IMR-90 (cell line): ENCODE measurements around the gene COX6B1.

ENCODE experiments used
- BHLHE40 ChIP-seq: fragments of 150-350 bp; IDR thresholded peaks from 2 replicates; pipeline ENCODE4 v1.6.1; 2016; ENCODE audit warnings: mild to moderate bottlenecking, low read depth, low read length
- CEBPB ChIP-seq: IDR thresholded peaks from 2 replicates; pipeline ENCODE4 v1.6.1; 2012; ENCODE audit warnings: low read depth, low read length, improper control_type of control experiment
- CHD1 ChIP-seq: IDR thresholded peaks from 2 replicates; pipeline ENCODE4 v1.6.1; 2012; ENCODE audit warnings: low read depth, low read length, improper control_type of control experiment
- FOS ChIP-seq: fragments of 150-350 bp; IDR thresholded peaks from 2 replicates; pipeline ENCODE4 v1.6.1; 2016; ENCODE audit warnings: low read depth, low read length
- MAFK ChIP-seq: IDR thresholded peaks from 2 replicates; pipeline ENCODE4 v1.6.1; 2012; ENCODE audit warnings: low read depth, low read length, improper control_type of control experiment
- MAZ ChIP-seq: IDR thresholded peaks from 2 replicates; pipeline ENCODE4 v1.6.1; 2012; ENCODE audit warnings: low read depth, mild to moderate bottlenecking, low read length, improper control_type of control experiment, moderate library complexity, borderline replicate concordance
- MXI1 ChIP-seq: IDR thresholded peaks from 2 replicates; pipeline ENCODE4 v1.6.1; 2012; ENCODE audit warnings: low read depth, mild to moderate bottlenecking, low read length, moderate library complexity, borderline replicate concordance
- POLR2A ChIP-seq: IDR thresholded peaks from 2 replicates; pipeline ENCODE4 v1.6.1; 2012; ENCODE audit warnings: mild to moderate bottlenecking, low read depth, low read length
- RAD21 ChIP-seq: IDR thresholded peaks from 2 replicates; pipeline ENCODE4 v1.6.1; 2012; ENCODE audit warnings: low read length, improper control_type of control experiment
- RCOR1 ChIP-seq: IDR thresholded peaks from 2 replicates; pipeline ENCODE4 v1.6.1; 2012; ENCODE audit warnings: mild to moderate bottlenecking, low read length, improper control_type of control experiment; ENCODE audit not compliant: insufficient replicate concordance
- RFX5 ChIP-seq: IDR thresholded peaks from 2 replicates; pipeline ENCODE4 v1.8.0; 2012; ENCODE audit warnings: low read depth, mild to moderate bottlenecking, low read length, moderate library complexity
- SMC3 ChIP-seq: fragments of 150-350 bp; IDR thresholded peaks from 2 replicates; pipeline ENCODE4 v1.6.1; 2016; ENCODE audit warnings: low read depth, mild to moderate bottlenecking, antibody characterized with exemption, low read length, moderate library complexity
- USF2 ChIP-seq: fragments of 150-350 bp; IDR thresholded peaks from 2 replicates; pipeline ENCODE4 v1.6.1; 2017; ENCODE audit warnings: mild to moderate bottlenecking, antibody characterized with exemption, low read length, low read depth
- TF ChIP-seq, protein P1 (sequence below): conservative IDR thresholded peaks from 2 replicates; pipeline ENCODE4 v1.5.1; 2012; ENCODE audit warnings: mild to moderate bottlenecking, low read depth, low read length, improper control_type of control experiment

- TF ChIP-seq POLR2A, result no peak
- no peak for TF ChIP-seq MAFK
- TF ChIP-seq, protein P1, sequence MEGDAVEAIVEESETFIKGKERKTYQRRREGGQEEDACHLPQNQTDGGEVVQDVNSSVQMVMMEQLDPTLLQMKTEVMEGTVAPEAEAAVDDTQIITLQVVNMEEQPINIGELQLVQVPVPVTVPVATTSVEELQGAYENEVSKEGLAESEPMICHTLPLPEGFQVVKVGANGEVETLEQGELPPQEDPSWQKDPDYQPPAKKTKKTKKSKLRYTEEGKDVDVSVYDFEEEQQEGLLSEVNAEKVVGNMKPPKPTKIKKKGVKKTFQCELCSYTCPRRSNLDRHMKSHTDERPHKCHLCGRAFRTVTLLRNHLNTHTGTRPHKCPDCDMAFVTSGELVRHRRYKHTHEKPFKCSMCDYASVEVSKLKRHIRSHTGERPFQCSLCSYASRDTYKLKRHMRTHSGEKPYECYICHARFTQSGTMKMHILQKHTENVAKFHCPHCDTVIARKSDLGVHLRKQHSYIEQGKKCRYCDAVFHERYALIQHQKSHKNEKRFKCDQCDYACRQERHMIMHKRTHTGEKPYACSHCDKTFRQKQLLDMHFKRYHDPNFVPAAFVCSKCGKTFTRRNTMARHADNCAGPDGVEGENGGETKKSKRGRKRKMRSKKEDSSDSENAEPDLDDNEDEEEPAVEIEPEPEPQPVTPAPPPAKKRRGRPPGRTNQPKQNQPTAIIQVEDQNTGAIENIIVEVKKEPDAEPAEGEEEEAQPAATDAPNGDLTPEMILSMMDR, result no peak
- TF ChIP-seq CEBPB, result no peak
- TF ChIP-seq RFX5, result no peak
- TF ChIP-seq FOS, result no peak
- no peak for TF ChIP-seq RAD21
- TF ChIP-seq MAZ, result no peak
- no peak for TF ChIP-seq USF2
- TF ChIP-seq SMC3, result no peak
- no peak for TF ChIP-seq RCOR1
- TF ChIP-seq BHLHE40, result no peak
- TF ChIP-seq MXI1, result no peak
- no peak for TF ChIP-seq CHD1
Observed at GRCh38 chr19:35656700-35657099, 8.6 kb downstream of the COX6B1 start.
